HEK293T (cell line): Measurements from ENCODE around the gene FMO2.

ENCODE experiments used
- CTCF ChIA-PET: fragments of 350-600 bp; formaldehyde crosslinking; extraction: SDS; loops from one replicate; lab custom pipeline; 2021; ENCODE audit warnings: antibody characterized with exemption, inconsistent platforms; lab: Yijun Ruan, JAX
- POLR2A ChIA-PET: fragments of 350-600 bp; formaldehyde crosslinking; extraction: SDS; loops from one replicate; lab custom pipeline; 2020; ENCODE audit warnings: antibody characterized with exemption, inconsistent platforms; lab: Yijun Ruan, JAX
- DNase-seq: peaks from one replicate; pipeline ENCODE4 v3.0.0; 2012; ENCODE audit warnings: mixed read lengths; ENCODE audit errors: extremely low spot score
- ARNT ChIP-seq: fragments of 450-650 bp; IDR thresholded peaks from 2 replicates; pipeline ENCODE4 v1.6.1; 2017; ENCODE audit warnings: mild to moderate bottlenecking
- BHLHE40 ChIP-seq: fragments of 450-650 bp; IDR thresholded peaks from 2 replicates; pipeline ENCODE4 v1.6.1; 2016; ENCODE audit warnings: mild to moderate bottlenecking, moderate library complexity, borderline replicate concordance
- CTBP1 ChIP-seq: fragments of 450-650 bp; IDR thresholded peaks from 2 replicates; pipeline ENCODE4 v1.6.1; 2016; ENCODE audit warnings: borderline replicate concordance
- ELF4 ChIP-seq: fragments of 450-650 bp; IDR thresholded peaks from 2 replicates; pipeline ENCODE4 v1.6.1; 2017; ENCODE audit warnings: antibody characterized with exemption
- FOXA1 ChIP-seq: fragments of 450-650 bp; IDR thresholded peaks from 2 replicates; pipeline ENCODE4 v1.6.1; 2016; ENCODE audit warnings: mild to moderate bottlenecking
- FOXK2 ChIP-seq: fragments of 450-650 bp; IDR thresholded peaks from 2 replicates; pipeline ENCODE4 v1.6.1; 2016; ENCODE audit warnings: mild to moderate bottlenecking
- FOXM1 ChIP-seq: fragments of 450-650 bp; IDR thresholded peaks from 2 replicates; pipeline ENCODE4 v1.6.1; 2017; ENCODE audit warnings: mild to moderate bottlenecking, borderline replicate concordance
- HDGF ChIP-seq: fragments of 450-650 bp; IDR thresholded peaks from 2 replicates; pipeline ENCODE4 v1.6.1; 2017; ENCODE audit warnings: antibody characterized with exemption, borderline replicate concordance
- L3MBTL2 ChIP-seq: fragments of 450-650 bp; conservative IDR thresholded peaks from 2 replicates; pipeline ENCODE4 v1.6.1; 2016; ENCODE audit warnings: mild to moderate bottlenecking
- LEF1 ChIP-seq: fragments of 450-650 bp; IDR thresholded peaks from 2 replicates; pipeline ENCODE4 v1.6.1; 2017; ENCODE audit warnings: mild to moderate bottlenecking, borderline replicate concordance
- NFRKB ChIP-seq: fragments of 450-650 bp; IDR thresholded peaks from 2 replicates; pipeline ENCODE4 v1.6.1; 2016; ENCODE audit warnings: mild to moderate bottlenecking, moderate library complexity
- PKNOX1 ChIP-seq: fragments of 450-650 bp; IDR thresholded peaks from 2 replicates; pipeline ENCODE4 v1.6.1; 2016
- SP1 ChIP-seq: fragments of 450-650 bp; IDR thresholded peaks from 2 replicates; pipeline ENCODE4 v1.6.1; 2017
- SUZ12 ChIP-seq: fragments of 450-650 bp; IDR thresholded peaks from 2 replicates; pipeline ENCODE4 v1.6.1; 2016; ENCODE audit warnings: mild to moderate bottlenecking
- TARDBP ChIP-seq: fragments of 450-650 bp; IDR thresholded peaks from 2 replicates; pipeline ENCODE4 v1.6.1; 2016
- ZNF384 ChIP-seq: fragments of 450-650 bp; IDR thresholded peaks from 2 replicates; pipeline ENCODE4 v1.6.1; 2016

Gene FMO2

GRCh38 chr1:171213559-171214454 lies 28.7 kb downstream of the FMO2 start:
- POLR2A ChIA-PET, result no interaction called here
- CTCF ChIA-PET, result no interaction called here
- TF ChIP-seq BHLHE40 (no peak), TARDBP (no peak), HDGF (no peak), CTBP1 (no peak), LEF1 (no peak), ELF4 (no peak)
- no peak for DNase-seq

GRCh38 chr1:171217658-171218443 lies 32.8 kb downstream of the FMO2 start:
- TF ChIP-seq L3MBTL2 (no peak), TARDBP (no peak), BHLHE40 (no peak), HDGF (no peak), FOXK2 (no peak), NFRKB (no peak), FOXM1 (no peak)
- CTCF ChIA-PET, result no interaction called here
- POLR2A ChIA-PET, result no interaction called here
- no peak for DNase-seq

- CTCF ChIA-PET, result no interaction called here
- DNase-seq, result no peak
- POLR2A ChIA-PET, result no interaction called here
- TF ChIP-seq FOXM1 (no peak), SP1 (no peak), NFRKB (no peak), PKNOX1 (no peak), FOXK2 (no peak), CTBP1 (no peak), L3MBTL2 (no peak), SUZ12 (no peak), ELF4 (no peak), ARNT (no peak), ZNF384 (no peak)
These were observed 33.6 kb downstream of the FMO2 start for GRCh38 chr1:171218661-171219060.

- no peak for DNase-seq
- TF ChIP-seq NFRKB, result no peak
- no peak for TF ChIP-seq ELF4
- no peak for TF ChIP-seq CTBP1
- TF ChIP-seq HDGF, result no peak
- TF ChIP-seq L3MBTL2, result no peak
- no peak for TF ChIP-seq FOXM1
- no peak for TF ChIP-seq SUZ12
- no peak for TF ChIP-seq FOXA1
- no peak for TF ChIP-seq TARDBP
- TF ChIP-seq LEF1, result no peak
- no peak for TF ChIP-seq ZNF384
- no peak for TF ChIP-seq FOXK2
- TF ChIP-seq BHLHE40, result no peak
- TF ChIP-seq ARNT, result no peak
- no peak for TF ChIP-seq SP1
- TF ChIP-seq PKNOX1, result no peak
- CTCF ChIA-PET, result no interaction called here
- POLR2A ChIA-PET, result no interaction called here
These were observed 34.4 kb downstream of the FMO2 start for GRCh38 chr1:171219346-171220080.

GRCh38 chr1:171220081-171220420 lies 35.0 kb downstream of the FMO2 start:
- DNase-seq, result no peak
- TF ChIP-seq ZNF384, result no peak
- no peak for TF ChIP-seq SP1
- CTCF ChIA-PET, result interaction anchor here (0.7 kb wide), 1 partner anchor 84 kb away, joined by 5 read pairs; no protein-coding TSS in a partner anchor
- POLR2A ChIA-PET, result no interaction called here

GRCh38 chr1:171220581-171221054 lies 35.5 kb downstream of the FMO2 start:
- TF ChIP-seq SP1 (no peak), SUZ12 (no peak), ELF4 (no peak), FOXM1 (no peak), BHLHE40 (no peak), LEF1 (no peak), TARDBP (no peak), ZNF384 (no peak), CTBP1 (no peak), FOXA1 (no peak), PKNOX1 (no peak), L3MBTL2 (no peak)
- no peak for DNase-seq
- ChIA-PET CTCF (interaction anchor here (0.7 kb wide), 1 partner anchor 85 kb away, joined by 5 read pairs; no protein-coding TSS in a partner anchor), POLR2A (no interaction called here)
